GM12874 (cell line): ENCODE measurements around the gene SERPINA4.

Experiments
- TF ChIP-seq, protein P1 (sequence below): IDR thresholded peaks from 2 replicates; pipeline ENCODE4 v1.5.1; 2011; ENCODE audit warnings: low read depth, mild to moderate bottlenecking, control low read depth, low read length, moderate library complexity; ENCODE audit not compliant: insufficient read depth

The SERPINA4 gene

DNA sequence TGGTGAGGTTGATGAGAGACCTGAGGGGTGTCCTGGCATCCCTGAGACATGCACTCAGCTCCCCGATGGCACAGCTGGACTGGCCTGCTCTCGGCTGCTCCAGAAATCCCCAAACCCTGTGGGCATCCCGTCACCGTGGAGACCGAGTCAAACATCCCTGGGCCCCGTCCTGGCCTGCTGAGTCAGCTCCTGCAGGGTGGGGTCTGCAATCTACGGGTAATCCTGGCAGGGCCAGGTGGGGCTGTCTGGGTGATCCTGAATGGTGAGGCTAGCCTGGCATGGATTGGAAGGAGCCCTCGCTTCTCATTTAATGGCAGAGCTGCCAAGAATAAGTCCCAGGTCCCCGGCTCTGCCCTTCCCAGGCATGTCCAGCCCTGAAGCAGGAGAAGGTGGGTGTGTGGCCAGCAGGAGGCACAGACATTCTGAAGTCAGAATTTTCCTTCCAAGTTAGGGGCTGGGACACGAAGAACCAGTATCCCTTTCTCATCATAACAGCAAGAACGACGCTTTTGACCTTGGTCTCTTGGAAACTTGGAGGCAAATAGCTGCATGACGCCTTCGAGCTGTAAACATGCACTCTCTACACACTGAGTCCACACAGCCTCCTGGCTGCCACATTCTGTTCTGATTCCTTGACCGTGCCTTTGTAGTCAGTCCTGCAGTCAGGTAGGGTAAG is 17.7 kb upstream of the SERPINA4 start:
- TF ChIP-seq, protein P1, sequence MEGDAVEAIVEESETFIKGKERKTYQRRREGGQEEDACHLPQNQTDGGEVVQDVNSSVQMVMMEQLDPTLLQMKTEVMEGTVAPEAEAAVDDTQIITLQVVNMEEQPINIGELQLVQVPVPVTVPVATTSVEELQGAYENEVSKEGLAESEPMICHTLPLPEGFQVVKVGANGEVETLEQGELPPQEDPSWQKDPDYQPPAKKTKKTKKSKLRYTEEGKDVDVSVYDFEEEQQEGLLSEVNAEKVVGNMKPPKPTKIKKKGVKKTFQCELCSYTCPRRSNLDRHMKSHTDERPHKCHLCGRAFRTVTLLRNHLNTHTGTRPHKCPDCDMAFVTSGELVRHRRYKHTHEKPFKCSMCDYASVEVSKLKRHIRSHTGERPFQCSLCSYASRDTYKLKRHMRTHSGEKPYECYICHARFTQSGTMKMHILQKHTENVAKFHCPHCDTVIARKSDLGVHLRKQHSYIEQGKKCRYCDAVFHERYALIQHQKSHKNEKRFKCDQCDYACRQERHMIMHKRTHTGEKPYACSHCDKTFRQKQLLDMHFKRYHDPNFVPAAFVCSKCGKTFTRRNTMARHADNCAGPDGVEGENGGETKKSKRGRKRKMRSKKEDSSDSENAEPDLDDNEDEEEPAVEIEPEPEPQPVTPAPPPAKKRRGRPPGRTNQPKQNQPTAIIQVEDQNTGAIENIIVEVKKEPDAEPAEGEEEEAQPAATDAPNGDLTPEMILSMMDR = no peak

DNA sequence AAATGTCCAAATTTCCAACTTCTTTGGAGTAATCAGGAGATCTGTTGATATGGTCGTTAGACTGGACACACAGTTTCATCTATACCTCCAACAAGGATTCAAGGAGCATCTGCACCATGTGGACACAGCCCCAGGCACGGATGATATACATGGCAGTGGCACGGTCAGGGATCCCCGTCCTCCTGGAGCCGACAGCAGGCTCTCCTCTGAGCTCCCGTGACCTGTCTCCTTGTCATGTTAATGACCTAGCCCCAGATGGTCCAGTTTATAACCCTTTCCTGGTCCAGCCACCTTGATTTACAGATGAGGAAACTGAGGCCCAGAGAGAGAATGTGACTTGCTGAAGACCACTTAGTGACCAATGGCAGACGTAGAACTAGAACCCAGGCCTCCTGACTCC is 16.5 kb upstream of the SERPINA4 start:
- TF ChIP-seq, protein P1 = no peak

DNA sequence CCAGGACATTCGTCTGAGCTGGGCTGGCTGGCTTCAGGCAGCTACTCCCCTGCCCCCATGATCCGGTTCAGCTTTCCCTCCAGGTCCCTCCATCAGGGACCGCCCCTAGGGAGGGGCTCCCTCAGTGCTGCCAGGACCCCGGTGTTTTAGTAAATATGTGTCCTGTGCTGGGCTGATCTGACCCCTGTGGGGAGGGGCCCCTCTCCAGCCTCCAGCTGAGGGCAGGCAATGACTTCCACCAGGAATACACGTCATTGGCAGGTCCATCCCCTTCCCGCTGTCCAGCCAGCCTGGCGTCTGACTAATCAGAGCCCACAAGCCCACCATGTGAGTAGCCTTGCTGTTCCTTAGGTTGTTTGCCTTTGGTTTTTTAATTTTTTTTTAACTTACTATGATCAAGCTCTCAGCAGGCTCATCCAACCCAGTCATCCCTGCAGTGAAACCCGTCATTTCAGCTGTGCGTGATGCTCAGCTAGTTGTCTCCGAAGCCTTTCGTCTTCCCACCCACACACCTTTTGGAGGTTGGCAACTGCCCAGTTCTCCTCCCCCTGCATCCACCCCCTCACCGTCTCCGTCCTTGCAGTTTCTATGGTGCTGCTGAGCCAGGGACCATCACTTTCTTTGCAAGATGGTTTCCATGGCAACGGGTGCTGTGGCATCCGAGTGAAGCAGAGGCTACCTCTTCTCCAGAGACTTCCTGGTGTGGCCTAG is 16.0 kb upstream of the SERPINA4 start:
- TF ChIP-seq, protein P1 = no peak

DNA sequence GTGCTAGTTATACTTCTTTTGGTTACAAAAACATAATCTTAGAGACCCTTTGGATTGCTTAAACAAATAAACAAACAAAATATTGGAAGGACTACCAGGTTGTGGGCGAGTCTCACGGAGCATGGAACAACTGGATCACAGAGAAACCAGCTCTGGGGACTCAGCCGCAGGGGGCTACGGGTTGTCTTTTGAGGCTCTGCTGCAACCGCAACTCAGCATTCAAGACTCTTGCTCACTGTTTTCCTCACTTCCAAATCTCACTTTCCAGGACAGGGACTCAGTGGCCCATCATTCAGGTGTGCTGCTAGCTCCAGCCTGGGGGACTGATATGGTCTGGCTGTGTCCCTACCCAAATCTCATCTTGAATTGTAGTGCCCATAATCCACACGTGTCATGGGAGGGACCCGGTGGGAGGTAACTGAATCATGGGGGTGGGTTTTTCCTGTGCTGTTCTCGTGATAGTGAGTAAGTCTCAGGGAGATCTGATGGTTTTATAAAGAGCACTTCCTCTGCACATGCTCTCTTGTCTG is 14.0 kb upstream of the SERPINA4 start:
- TF ChIP-seq, protein P1 = no peak

- TF ChIP-seq, protein P1 = no peak
Measured at GRCh38 chr14:94547726-94548125, 13.5 kb upstream of the SERPINA4 start.

GRCh38 chr14:94548131-94548998 is 12.9 kb upstream of the SERPINA4 start:
- TF ChIP-seq, protein P1 = no peak
